H1 (cell line): ENCODE results near the gene DPP10. TPM values are rescaled to one million over a fixed set of nuclear protein-coding genes. Genes with fewer than 3 reads are reported as not detected.

Experiments
- BACH1 ChIP-seq: IDR thresholded peaks from 2 replicates; pipeline ENCODE4 v1.6.1; 2012; ENCODE audit warnings: low read length, improper control_type of control experiment
- polyA plus RNA-seq, 7 experiments: library from polyadenylated mRNA; depleted of rRNA in 3 of 7; stranded (reverse) in 5 of 7; unstranded in 2 of 7; fragments of >200 nt in 5 of 7; fragments of 200-250 nt in 2 of 7; gene quantifications; 1 replicate in 5 of 7; 2 replicates in 1 of 7; 4 replicates in 1 of 7; pipeline versions ENCODE4 v1.2.1 to v1.2.3, GENCODE V29; 2011 to 2013; ENCODE audit warnings: missing spikeins in 2 of 7, mixed read lengths in 2 of 7
- total RNA-seq: library from RNA; stranded (reverse); fragmentation: NEBNext Ultra II Directional; extraction: Animal tissue kit (Norgen Biotek cat#: 25700); gene quantifications from 2 replicates; pipeline ENCODE4 v1.2.1, GENCODE V29; 2021
- TF ChIP-seq, protein P1 (sequence below): fragments of 300-600 bp; sonication (generic); IDR thresholded peaks from 2 replicates; pipeline ENCODE4 v1.7.1; 2012; ENCODE audit warnings: low read length, moderate library complexity, mild to moderate bottlenecking, inconsistent platforms; ENCODE audit not compliant: insufficient replicate concordance

The DPP10 gene
- total and polyA plus RNA-seq, 2 of the 8 experiments (the other 6 are each of a cell fraction or from before 2014, with no cell fraction given): 3.3 to 7.2 TPM

GRCh38 chr2:114742245-114742644, 299.8 kb downstream of the DPP10 start (continued):
- TF ChIP-seq, protein P1, sequence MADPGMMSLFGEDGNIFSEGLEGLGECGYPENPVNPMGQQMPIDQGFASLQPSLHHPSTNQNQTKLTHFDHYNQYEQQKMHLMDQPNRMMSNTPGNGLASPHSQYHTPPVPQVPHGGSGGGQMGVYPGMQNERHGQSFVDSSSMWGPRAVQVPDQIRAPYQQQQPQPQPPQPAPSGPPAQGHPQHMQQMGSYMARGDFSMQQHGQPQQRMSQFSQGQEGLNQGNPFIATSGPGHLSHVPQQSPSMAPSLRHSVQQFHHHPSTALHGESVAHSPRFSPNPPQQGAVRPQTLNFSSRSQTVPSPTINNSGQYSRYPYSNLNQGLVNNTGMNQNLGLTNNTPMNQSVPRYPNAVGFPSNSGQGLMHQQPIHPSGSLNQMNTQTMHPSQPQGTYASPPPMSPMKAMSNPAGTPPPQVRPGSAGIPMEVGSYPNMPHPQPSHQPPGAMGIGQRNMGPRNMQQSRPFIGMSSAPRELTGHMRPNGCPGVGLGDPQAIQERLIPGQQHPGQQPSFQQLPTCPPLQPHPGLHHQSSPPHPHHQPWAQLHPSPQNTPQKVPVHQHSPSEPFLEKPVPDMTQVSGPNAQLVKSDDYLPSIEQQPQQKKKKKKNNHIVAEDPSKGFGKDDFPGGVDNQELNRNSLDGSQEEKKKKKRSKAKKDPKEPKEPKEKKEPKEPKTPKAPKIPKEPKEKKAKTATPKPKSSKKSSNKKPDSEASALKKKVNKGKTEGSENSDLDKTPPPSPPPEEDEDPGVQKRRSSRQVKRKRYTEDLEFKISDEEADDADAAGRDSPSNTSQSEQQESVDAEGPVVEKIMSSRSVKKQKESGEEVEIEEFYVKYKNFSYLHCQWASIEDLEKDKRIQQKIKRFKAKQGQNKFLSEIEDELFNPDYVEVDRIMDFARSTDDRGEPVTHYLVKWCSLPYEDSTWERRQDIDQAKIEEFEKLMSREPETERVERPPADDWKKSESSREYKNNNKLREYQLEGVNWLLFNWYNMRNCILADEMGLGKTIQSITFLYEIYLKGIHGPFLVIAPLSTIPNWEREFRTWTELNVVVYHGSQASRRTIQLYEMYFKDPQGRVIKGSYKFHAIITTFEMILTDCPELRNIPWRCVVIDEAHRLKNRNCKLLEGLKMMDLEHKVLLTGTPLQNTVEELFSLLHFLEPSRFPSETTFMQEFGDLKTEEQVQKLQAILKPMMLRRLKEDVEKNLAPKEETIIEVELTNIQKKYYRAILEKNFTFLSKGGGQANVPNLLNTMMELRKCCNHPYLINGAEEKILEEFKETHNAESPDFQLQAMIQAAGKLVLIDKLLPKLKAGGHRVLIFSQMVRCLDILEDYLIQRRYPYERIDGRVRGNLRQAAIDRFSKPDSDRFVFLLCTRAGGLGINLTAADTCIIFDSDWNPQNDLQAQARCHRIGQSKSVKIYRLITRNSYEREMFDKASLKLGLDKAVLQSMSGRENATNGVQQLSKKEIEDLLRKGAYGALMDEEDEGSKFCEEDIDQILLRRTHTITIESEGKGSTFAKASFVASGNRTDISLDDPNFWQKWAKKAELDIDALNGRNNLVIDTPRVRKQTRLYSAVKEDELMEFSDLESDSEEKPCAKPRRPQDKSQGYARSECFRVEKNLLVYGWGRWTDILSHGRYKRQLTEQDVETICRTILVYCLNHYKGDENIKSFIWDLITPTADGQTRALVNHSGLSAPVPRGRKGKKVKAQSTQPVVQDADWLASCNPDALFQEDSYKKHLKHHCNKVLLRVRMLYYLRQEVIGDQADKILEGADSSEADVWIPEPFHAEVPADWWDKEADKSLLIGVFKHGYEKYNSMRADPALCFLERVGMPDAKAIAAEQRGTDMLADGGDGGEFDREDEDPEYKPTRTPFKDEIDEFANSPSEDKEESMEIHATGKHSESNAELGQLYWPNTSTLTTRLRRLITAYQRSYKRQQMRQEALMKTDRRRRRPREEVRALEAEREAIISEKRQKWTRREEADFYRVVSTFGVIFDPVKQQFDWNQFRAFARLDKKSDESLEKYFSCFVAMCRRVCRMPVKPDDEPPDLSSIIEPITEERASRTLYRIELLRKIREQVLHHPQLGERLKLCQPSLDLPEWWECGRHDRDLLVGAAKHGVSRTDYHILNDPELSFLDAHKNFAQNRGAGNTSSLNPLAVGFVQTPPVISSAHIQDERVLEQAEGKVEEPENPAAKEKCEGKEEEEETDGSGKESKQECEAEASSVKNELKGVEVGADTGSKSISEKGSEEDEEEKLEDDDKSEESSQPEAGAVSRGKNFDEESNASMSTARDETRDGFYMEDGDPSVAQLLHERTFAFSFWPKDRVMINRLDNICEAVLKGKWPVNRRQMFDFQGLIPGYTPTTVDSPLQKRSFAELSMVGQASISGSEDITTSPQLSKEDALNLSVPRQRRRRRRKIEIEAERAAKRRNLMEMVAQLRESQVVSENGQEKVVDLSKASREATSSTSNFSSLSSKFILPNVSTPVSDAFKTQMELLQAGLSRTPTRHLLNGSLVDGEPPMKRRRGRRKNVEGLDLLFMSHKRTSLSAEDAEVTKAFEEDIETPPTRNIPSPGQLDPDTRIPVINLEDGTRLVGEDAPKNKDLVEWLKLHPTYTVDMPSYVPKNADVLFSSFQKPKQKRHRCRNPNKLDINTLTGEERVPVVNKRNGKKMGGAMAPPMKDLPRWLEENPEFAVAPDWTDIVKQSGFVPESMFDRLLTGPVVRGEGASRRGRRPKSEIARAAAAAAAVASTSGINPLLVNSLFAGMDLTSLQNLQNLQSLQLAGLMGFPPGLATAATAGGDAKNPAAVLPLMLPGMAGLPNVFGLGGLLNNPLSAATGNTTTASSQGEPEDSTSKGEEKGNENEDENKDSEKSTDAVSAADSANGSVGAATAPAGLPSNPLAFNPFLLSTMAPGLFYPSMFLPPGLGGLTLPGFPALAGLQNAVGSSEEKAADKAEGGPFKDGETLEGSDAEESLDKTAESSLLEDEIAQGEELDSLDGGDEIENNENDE: no peak
- TF ChIP-seq BACH1: no peak
